H1 (cell line): ENCODE data around the gene PYY. TPM values are rescaled to one million over a fixed set of nuclear protein-coding genes. Genes with fewer than 3 reads are reported as not detected.

Experiments used
- BCL11A ChIP-seq, 2 experiments: IDR thresholded peaks; one replicate each; pipeline ENCODE4 v1.6.1; 2011; ENCODE audit warnings: low read depth in 2 of 2, low read length in 2 of 2, mild to moderate bottlenecking in 2 of 2
- CHD2 ChIP-seq: IDR thresholded peaks from 2 replicates; pipeline ENCODE4 v1.6.1; 2012; ENCODE audit warnings: low read length, improper control_type of control experiment
- EGR1 ChIP-seq: IDR thresholded peaks from 2 replicates; pipeline ENCODE4 v1.6.1; 2011; ENCODE audit warnings: low read depth, low read length, borderline replicate concordance
- JUN ChIP-seq: IDR thresholded peaks from 2 replicates; pipeline ENCODE4 v1.6.1; 2011; ENCODE audit warnings: low read depth, mild to moderate bottlenecking, improper control_type of control experiment, low read length
- KDM1A ChIP-seq: fragments of 200-600, 300-600 bp; sonication (generic); IDR thresholded peaks from 2 replicates; pipeline ENCODE4 v1.7.1; 2016; ENCODE audit warnings: mild to moderate bottlenecking, low read length, borderline replicate concordance
- RXRA ChIP-seq: IDR thresholded peaks from 2 replicates; pipeline ENCODE4 v1.6.1; 2011; ENCODE audit warnings: low read depth, mild to moderate bottlenecking, low read length, moderate library complexity; ENCODE audit not compliant: insufficient read depth
- YY1 ChIP-seq: IDR thresholded peaks from 2 replicates; pipeline ENCODE4 v1.6.1; 2011; ENCODE audit warnings: low read depth, mild to moderate bottlenecking, low read length
- polyA plus RNA-seq, 7 experiments: library from polyadenylated mRNA; depleted of rRNA in 3 of 7; stranded (reverse) in 5 of 7; unstranded in 2 of 7; fragments of >200 nt in 5 of 7; fragments of 200-250 nt in 2 of 7; gene quantifications; 1 replicate in 5 of 7; 2 replicates in 1 of 7; 4 replicates in 1 of 7; pipeline versions ENCODE4 v1.2.1 to v1.2.3, GENCODE V29; 2011 to 2013; ENCODE audit warnings: missing spikeins in 2 of 7, mixed read lengths in 2 of 7
- total RNA-seq: library from RNA; stranded (reverse); fragmentation: NEBNext Ultra II Directional; extraction: Animal tissue kit (Norgen Biotek cat#: 25700); gene quantifications from 2 replicates; pipeline ENCODE4 v1.2.1, GENCODE V29; 2021
- TF ChIP-seq, protein P1 (sequence below): fragments of 300-600 bp; sonication (generic); IDR thresholded peaks from 2 replicates; pipeline ENCODE4 v1.7.1; 2012; ENCODE audit warnings: low read length, moderate library complexity, mild to moderate bottlenecking, inconsistent platforms; ENCODE audit not compliant: insufficient replicate concordance

PYY gene
- total and polyA plus RNA-seq, 2 of the 8 experiments (the other 6 are each of a cell fraction or from before 2014, with no cell fraction given), result 0.93 to 3.4 TPM

DNA sequence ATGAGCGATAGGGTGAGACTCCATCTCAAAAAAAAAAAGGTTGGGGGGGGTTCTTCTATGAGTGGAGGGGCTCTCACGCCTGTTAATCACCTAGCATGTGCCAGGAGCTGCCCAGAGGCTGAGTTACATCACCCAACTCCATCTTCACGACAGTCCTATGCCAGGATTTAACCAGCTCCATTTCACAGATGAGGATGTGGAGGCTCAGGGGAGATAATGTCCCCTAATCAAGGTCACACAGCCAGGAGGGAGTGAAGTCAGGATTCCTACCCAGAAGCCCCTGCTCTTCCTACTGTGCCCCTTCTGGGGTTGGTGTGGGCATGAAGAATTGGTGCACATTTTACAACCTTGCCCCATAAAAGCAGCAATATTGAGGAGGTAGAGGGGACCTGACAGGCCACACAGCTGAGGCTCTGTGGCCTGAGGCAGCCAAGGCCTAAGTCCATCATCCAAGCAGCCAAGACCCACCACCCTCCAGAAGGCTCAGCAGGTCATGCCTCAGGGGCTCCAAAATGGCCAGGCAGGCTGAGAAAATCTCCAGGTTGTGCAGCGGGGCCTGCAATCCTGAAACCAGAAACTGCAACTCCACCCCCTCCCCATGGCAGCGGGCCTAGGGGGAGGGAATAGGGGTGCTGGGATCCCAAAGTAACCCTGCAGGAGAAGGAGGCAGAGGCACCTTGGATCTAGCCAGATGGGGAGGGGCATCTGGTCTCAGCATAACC lies 18.4 kb downstream of the PYY start (continued):
- TF ChIP-seq, protein P1, sequence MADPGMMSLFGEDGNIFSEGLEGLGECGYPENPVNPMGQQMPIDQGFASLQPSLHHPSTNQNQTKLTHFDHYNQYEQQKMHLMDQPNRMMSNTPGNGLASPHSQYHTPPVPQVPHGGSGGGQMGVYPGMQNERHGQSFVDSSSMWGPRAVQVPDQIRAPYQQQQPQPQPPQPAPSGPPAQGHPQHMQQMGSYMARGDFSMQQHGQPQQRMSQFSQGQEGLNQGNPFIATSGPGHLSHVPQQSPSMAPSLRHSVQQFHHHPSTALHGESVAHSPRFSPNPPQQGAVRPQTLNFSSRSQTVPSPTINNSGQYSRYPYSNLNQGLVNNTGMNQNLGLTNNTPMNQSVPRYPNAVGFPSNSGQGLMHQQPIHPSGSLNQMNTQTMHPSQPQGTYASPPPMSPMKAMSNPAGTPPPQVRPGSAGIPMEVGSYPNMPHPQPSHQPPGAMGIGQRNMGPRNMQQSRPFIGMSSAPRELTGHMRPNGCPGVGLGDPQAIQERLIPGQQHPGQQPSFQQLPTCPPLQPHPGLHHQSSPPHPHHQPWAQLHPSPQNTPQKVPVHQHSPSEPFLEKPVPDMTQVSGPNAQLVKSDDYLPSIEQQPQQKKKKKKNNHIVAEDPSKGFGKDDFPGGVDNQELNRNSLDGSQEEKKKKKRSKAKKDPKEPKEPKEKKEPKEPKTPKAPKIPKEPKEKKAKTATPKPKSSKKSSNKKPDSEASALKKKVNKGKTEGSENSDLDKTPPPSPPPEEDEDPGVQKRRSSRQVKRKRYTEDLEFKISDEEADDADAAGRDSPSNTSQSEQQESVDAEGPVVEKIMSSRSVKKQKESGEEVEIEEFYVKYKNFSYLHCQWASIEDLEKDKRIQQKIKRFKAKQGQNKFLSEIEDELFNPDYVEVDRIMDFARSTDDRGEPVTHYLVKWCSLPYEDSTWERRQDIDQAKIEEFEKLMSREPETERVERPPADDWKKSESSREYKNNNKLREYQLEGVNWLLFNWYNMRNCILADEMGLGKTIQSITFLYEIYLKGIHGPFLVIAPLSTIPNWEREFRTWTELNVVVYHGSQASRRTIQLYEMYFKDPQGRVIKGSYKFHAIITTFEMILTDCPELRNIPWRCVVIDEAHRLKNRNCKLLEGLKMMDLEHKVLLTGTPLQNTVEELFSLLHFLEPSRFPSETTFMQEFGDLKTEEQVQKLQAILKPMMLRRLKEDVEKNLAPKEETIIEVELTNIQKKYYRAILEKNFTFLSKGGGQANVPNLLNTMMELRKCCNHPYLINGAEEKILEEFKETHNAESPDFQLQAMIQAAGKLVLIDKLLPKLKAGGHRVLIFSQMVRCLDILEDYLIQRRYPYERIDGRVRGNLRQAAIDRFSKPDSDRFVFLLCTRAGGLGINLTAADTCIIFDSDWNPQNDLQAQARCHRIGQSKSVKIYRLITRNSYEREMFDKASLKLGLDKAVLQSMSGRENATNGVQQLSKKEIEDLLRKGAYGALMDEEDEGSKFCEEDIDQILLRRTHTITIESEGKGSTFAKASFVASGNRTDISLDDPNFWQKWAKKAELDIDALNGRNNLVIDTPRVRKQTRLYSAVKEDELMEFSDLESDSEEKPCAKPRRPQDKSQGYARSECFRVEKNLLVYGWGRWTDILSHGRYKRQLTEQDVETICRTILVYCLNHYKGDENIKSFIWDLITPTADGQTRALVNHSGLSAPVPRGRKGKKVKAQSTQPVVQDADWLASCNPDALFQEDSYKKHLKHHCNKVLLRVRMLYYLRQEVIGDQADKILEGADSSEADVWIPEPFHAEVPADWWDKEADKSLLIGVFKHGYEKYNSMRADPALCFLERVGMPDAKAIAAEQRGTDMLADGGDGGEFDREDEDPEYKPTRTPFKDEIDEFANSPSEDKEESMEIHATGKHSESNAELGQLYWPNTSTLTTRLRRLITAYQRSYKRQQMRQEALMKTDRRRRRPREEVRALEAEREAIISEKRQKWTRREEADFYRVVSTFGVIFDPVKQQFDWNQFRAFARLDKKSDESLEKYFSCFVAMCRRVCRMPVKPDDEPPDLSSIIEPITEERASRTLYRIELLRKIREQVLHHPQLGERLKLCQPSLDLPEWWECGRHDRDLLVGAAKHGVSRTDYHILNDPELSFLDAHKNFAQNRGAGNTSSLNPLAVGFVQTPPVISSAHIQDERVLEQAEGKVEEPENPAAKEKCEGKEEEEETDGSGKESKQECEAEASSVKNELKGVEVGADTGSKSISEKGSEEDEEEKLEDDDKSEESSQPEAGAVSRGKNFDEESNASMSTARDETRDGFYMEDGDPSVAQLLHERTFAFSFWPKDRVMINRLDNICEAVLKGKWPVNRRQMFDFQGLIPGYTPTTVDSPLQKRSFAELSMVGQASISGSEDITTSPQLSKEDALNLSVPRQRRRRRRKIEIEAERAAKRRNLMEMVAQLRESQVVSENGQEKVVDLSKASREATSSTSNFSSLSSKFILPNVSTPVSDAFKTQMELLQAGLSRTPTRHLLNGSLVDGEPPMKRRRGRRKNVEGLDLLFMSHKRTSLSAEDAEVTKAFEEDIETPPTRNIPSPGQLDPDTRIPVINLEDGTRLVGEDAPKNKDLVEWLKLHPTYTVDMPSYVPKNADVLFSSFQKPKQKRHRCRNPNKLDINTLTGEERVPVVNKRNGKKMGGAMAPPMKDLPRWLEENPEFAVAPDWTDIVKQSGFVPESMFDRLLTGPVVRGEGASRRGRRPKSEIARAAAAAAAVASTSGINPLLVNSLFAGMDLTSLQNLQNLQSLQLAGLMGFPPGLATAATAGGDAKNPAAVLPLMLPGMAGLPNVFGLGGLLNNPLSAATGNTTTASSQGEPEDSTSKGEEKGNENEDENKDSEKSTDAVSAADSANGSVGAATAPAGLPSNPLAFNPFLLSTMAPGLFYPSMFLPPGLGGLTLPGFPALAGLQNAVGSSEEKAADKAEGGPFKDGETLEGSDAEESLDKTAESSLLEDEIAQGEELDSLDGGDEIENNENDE, result no peak
- TF ChIP-seq CHD2 (no peak), BCL11A (IDR thresholded peaks at IDR 0.05; ENCODE audit: low read depth in 2 of 2, low read length in 2 of 2) (no peak), KDM1A (no peak), RXRA (no peak), JUN (no peak), EGR1 (no peak), YY1 (no peak)
